Measurements from ENCODE around the gene CFLAR. TPM values are rescaled to one million over a fixed set of nuclear protein-coding genes. Genes with fewer than 3 reads are reported as not detected.

Gene CFLAR
- total and polyA plus RNA-seq, 2 of the 4 experiments (the other 2 are of a cell fraction), result 29.2 to 59.9 TPM

GRCh38 chr2:201127570-201127969 lies 11.6 kb downstream of the CFLAR start (continued):
- peak; percentile 29; the same call in 1 of the 2 replicates for TF ChIP-seq POLR2A (IDR thresholded peaks at IDR 0.05; ENCODE audit: low read depth, low read length)

- H3K36me3 ChIP-seq (ENCODE audit: control insufficient read depth, insufficient read depth, low read length), result peaks cover 3% of the 10 kb centered on the region
- no peak overlapping the region for H3K56ac ChIP-seq (ENCODE audit: extremely low read depth, insufficient read depth, low read length)
- dilution Hi-C loops (cut with HindIII; ENCODE audit: low sequenced_read_pairs, unreplicated experiment), result no loop called here
- no peaks in the 10 kb centered on the region for H3K27me3 ChIP-seq (ENCODE audit: control insufficient read depth, insufficient read depth, low read length)
- H3K14ac ChIP-seq (replicated peaks; ENCODE audit: low read depth, low read length), result 0 out of 2 replicates have a peak overlapping the region, but pooled peaks have one; percentile 53
- H4K8ac ChIP-seq (ENCODE audit: low read depth in 2 of 2, low read length in 2 of 2), result no peak overlapping the region; a peak in 1 of 4 replicates
- no peak overlapping the region for H3K9ac ChIP-seq (ENCODE audit: low read depth, low read length)
- no peak for DNase-seq
- H2AK9ac ChIP-seq (replicated peaks; ENCODE audit: low read depth, low read length, poor library complexity), result no peak overlapping the region
- CTCF ChIA-PET, result interaction anchor here (0.9 to 1.0 kb wide), 2 partner anchors 10 to 30 kb away, joined by 4 read pairs; no protein-coding TSS in a partner anchor
- H3K18ac ChIP-seq (ENCODE audit: low read depth, low read length), result no peak overlapping the region
- WGBS, 2 experiments (ENCODE audit: extremely low coverage in 2 of 2, insufficient read length in 1 of 2), result no CpG with 5 or more reads among the region's 1 CpG
- POLR2A ChIA-PET (ENCODE audit: unreplicated experiment), result interaction anchor here (0.7 kb wide), 1 partner anchor 9 kb away, joined by 3 read pairs; no protein-coding TSS in a partner anchor
- no peak overlapping the region for H3K4ac ChIP-seq (ENCODE audit: low read depth, low read length)
- peaks cover 44% of the 10 kb centered on the region for H3K9me1 ChIP-seq (ENCODE audit: insufficient read depth, low read length)
- no peak overlapping the region for H3K23ac ChIP-seq (ENCODE audit: low read depth, low read length)
- no peak overlapping the region for H4K91ac ChIP-seq (ENCODE audit: insufficient read depth, low read depth, low read length)
- no peak for ATAC-seq (ENCODE audit: low read depth)
- no peak overlapping the region for H2AFZ ChIP-seq (replicated peaks; ENCODE audit: low read length, poor library complexity)
- no peaks in the 10 kb centered on the region for H3K9me3 ChIP-seq (ENCODE audit: control insufficient read depth, insufficient read depth, low read length)
- intact Hi-C loops (cut with micrococcal nuclease), result loop anchor here (2.0 kb wide), 1 partner anchor 21 kb away; no protein-coding TSS in a partner anchor
- no peak overlapping the region; the same call in 1 of the 2 replicates for H2BK120ac ChIP-seq (ENCODE audit: low read depth, low read length)
- H3K4me2 ChIP-seq (ENCODE audit: low read depth, low read length), result no peak overlapping the region
- no peak for TF ChIP-seq ELK1 (IDR thresholded peaks at IDR 0.05; ENCODE audit: borderline replicate concordance, low read depth, low read length)
- no peak for TF ChIP-seq FOS (IDR thresholded peaks at IDR 0.05; ENCODE audit: low read depth, low read length)
- no peak for TF ChIP-seq MAFK (IDR thresholded peaks at IDR 0.05; ENCODE audit: low read depth, low read length)
- no peak for TF ChIP-seq USF2 (IDR thresholded peaks at IDR 0.05; ENCODE audit: low read depth, low read length)
- TF ChIP-seq RFX5 (IDR thresholded peaks at IDR 0.05; ENCODE audit: low read depth, low read length), result no peak
- no peak for TF ChIP-seq NFE2L2 (IDR thresholded peaks at IDR 0.05; ENCODE audit: low read depth, low read length)
- no peak for TF ChIP-seq CHD1 (IDR thresholded peaks at IDR 0.05; ENCODE audit: low read depth, low read length)
- no peak overlapping the region for H3K27ac ChIP-seq (ENCODE audit: insufficient read depth, low read length)
- no peak overlapping the region for H3K4me3 ChIP-seq (ENCODE audit: insufficient read depth, low read depth, low read length)
- in situ Hi-C loops (cut with MboI; ENCODE audit: low sequenced_read_pairs), result no loop called here
- H2BK5ac ChIP-seq (ENCODE audit: low read depth, low read length, poor library complexity, severe bottlenecking), result no peak overlapping the region
- BruUV-seq (replicated peaks), result no TSS peak
- peaks cover 33% of the 10 kb centered on the region for H3K4me1 ChIP-seq (ENCODE audit: control insufficient read depth, insufficient read depth, low read length)
- H2BK20ac ChIP-seq (ENCODE audit: low read depth, low read length), result no peak overlapping the region
- H2AK5ac ChIP-seq (ENCODE audit: low read depth, low read length), result no peak overlapping the region
- peaks cover 7% of the 10 kb centered on the region; the same call in 1 of the 2 replicates for H4K20me1 ChIP-seq (ENCODE audit: insufficient read depth, low read length)
- H4K5ac ChIP-seq (ENCODE audit: low read depth, low read length), result no peak overlapping the region
- no peak overlapping the region; the same call in 2 of the 3 replicates for H2BK15ac ChIP-seq (ENCODE audit: low read depth, low read length)
- peaks cover 45 to 82% of the 10 kb centered on the region in 2 experiments for H3K79me1 ChIP-seq (ENCODE audit: low read depth in 1 of 2, low read length in 2 of 2)
Observed at GRCh38 chr2:201128033-201128432, 12.1 kb downstream of the CFLAR start.

Measured in IMR-90 (cell line).